Left ventricle myocardium inferior (tissue), 1 donor: ENCODE results near the gene MMP11. TPM values are rescaled to one million over a fixed set of nuclear protein-coding genes. Genes with fewer than 3 reads are reported as not detected.

ENCODE experiments used
- DNase-seq: peaks from one replicate; pipeline ENCODE4 v3.0.0-alpha.2; 2020
- H3K27ac ChIP-seq: fragments of 200-600 bp; replicated peaks from 2 replicates; pipeline ENCODE4 v1.8.0; 2021
- H3K27me3 ChIP-seq: fragments of 200-600 bp; 2 replicates; pipeline ENCODE4 v1.8.0; 2021; ENCODE audit warnings: low read depth
- H3K36me3 ChIP-seq: fragments of 200-600 bp; 2 replicates; pipeline ENCODE4 v1.8.0; 2021
- H3K4me1 ChIP-seq: fragments of 200-600 bp; 2 replicates; pipeline ENCODE4 v1.8.0; 2021
- H3K4me3 ChIP-seq: fragments of 200-600 bp; 2 replicates; pipeline ENCODE4 v1.8.0; 2021; ENCODE audit warnings: mild to moderate bottlenecking, moderate library complexity
- H3K9me3 ChIP-seq: fragments of 200-600 bp; replicated peaks from 2 replicates; pipeline ENCODE4 v1.8.0; 2021
- CTCF ChIP-seq: fragments of 200-600 bp; IDR thresholded peaks from 2 replicates; pipeline ENCODE4 v1.8.0; 2021; ENCODE audit warnings: antibody characterized with exemption, mild to moderate bottlenecking, borderline replicate concordance
- intact Hi-C: fragments of 100-400 bp; cut with micrococcal nuclease; formaldehyde crosslinking; loops from one replicate; pipeline ENCODE4 v1.11.0; 2022
- total RNA-seq: library from RNA; stranded (reverse); fragmentation: NEBNext Ultra II Directional; extraction: Animal tissue kit (Norgen Biotek cat#: 25700); gene quantifications from one replicate; pipeline ENCODE4 v1.2.1, GENCODE V29; 2021
- donor health status: DM: no; HTN: yes; CAD: no; lungs with severe emphysema.

The MMP11 gene
- total RNA-seq, 1 donor from 2014 or later: 16.9 TPM

- Histone ChIP-seq H3K27ac (peak overlapping the region; percentile 1), H3K4me3 (no peak overlapping the region), H3K4me1 (peaks cover 62% of the 10 kb centered on the region), H3K9me3 (no peaks in the 10 kb centered on the region), H3K27me3 (no peaks in the 10 kb centered on the region), H3K36me3 (peaks cover 42% of the 10 kb centered on the region)
- DNase-seq: peak; percentile 69
- intact Hi-C loops: no loop called here
- no peak for TF ChIP-seq CTCF
Measured at GRCh38 chr22:23790819-23791737, 18.4 kb downstream of the MMP11 start.

GRCh38 chr22:23791738-23792645 lies 19.3 kb downstream of the MMP11 start:
- Histone ChIP-seq H3K27me3 (no peaks in the 10 kb centered on the region), H3K36me3 (peaks cover 49% of the 10 kb centered on the region), H3K4me3 (no peak overlapping the region), H3K4me1 (peaks cover 53% of the 10 kb centered on the region), H3K27ac (no peak overlapping the region), H3K9me3 (no peaks in the 10 kb centered on the region)
- no peak for TF ChIP-seq CTCF
- DNase-seq: no peak
- intact Hi-C loops: no loop called here

GRCh38 chr22:23793326-23793725 lies 20.7 kb downstream of the MMP11 start:
- TF ChIP-seq CTCF: no peak
- H3K36me3 ChIP-seq: peaks cover 57% of the 10 kb centered on the region
- DNase-seq: no peak
- no peak overlapping the region for H3K27ac ChIP-seq
- intact Hi-C loops: no loop called here
- no peaks in the 10 kb centered on the region for H3K9me3 ChIP-seq
- H3K4me1 ChIP-seq: peaks cover 41% of the 10 kb centered on the region
- no peak overlapping the region for H3K4me3 ChIP-seq
- no peaks in the 10 kb centered on the region for H3K27me3 ChIP-seq

GRCh38 chr22:23796461-23796860 lies 23.8 kb downstream of the MMP11 start:
- intact Hi-C loops: no loop called here
- peaks cover 86% of the 10 kb centered on the region for H3K36me3 ChIP-seq
- no peak for TF ChIP-seq CTCF
- DNase-seq: no peak
- no peak overlapping the region for H3K4me3 ChIP-seq
- H3K27me3 ChIP-seq: no peaks in the 10 kb centered on the region
- H3K27ac ChIP-seq: no peak overlapping the region
- peaks cover 9% of the 10 kb centered on the region for H3K4me1 ChIP-seq
- no peaks in the 10 kb centered on the region for H3K9me3 ChIP-seq
